Stimulated activated CD4-positive, alpha-beta T cell treated with anti-CD3 and anti-CD28 coated beads, Interleukin-4, amount 100 ng/mL, for 4 hours (primary cell): ENCODE data around the gene TSPAN11.

Experiments used
- DNase-seq, 2 experiments: peaks; one replicate each; pipeline ENCODE4 v3.0.0-alpha.2; 2020

The TSPAN11 gene

DNA sequence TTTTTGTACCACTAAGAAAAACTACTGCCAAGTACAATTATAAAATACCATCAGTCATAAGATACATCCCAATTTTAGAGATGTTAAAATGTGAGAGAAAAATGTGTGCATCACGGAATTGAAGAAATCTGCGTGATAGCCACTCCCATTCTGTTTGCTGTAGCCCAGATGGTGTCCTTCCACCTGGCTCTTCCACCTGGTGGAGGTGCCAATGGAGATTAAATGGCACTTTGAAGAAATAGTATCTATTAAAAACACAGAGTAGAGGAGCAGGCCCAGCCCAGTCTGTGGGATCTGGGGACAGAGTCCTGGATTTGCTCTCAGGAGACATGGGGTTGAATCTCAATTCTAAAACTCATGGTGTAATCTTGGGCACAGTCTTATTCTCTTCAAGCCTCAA is 35.5 kb downstream of the TSPAN11 start:
- no peak for DNase-seq

DNA sequence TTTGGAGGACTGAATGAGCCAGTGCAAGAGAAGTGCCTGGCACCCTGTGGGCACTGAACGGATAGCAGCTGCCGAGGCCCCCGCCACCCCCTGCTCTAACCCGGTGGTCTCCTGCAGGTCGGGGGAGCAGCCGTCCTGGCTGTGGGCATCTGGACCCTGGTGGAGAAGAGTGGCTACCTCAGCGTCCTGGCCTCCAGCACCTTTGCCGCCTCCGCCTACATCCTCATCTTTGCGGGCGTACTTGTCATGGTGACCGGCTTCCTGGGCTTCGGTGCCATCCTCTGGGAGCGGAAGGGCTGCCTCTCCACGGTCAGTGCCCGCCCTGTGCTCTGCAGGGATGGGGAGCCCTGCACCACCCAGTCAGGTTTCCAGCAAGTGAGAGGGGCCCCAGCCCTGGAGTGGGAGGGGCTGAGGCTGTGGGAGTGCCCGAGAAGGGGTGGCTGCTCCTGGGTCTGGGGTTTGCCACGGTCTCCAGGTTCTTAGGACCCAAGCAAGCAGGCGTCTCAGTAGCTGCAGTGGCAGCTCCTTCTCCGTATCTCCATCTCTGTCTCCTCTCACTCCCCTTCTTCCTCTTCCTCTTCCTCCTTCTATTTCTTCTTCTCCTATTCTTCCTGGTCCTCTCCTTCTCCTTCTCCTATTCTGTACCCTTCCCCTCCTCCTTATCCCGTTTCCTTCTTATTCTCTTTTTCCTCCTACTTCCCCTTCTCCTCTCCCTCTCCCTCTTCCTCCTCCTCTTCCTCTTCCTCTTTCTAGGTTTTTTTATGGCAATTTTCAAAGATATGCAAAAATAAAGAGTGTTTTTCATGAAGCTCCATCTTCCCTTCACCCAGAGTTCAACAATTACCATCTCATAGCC is 37.4 kb downstream of the TSPAN11 start:
- no peak for DNase-seq

DNA sequence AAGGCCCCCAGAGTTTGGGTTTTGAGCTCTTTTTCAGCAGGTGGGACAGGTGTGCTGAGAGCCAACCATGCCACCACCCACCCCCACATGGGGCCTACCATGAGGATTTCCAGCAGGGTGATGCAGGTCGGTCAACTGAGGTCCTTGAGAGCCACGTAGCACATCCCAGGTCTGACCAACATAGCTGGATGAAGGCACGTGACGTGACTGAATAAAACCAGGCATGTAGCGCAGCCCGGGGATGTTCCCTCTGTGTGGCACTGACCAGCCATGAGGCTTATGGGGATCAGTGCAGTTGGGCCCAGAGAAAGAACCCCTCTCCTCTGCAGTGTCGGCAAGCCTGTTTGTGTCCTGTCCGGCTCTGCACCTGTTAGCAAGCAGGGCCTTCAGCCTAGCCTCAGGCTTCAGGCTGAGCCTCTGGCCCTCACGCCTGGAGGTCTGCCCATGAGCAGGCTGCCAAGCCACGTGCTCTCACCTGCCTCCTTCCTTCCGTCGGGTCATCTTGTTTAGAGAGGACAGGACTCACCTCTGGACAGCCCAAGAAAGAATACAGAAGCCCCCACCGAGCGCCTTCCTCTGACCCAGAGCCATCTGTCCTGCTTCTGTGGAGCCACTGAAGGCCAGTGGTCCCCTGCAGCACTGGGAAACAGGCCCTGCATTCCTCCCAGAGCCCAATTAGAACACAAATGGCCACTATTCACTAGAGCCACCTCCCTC is 38.5 kb downstream of the TSPAN11 start:
- no peak for DNase-seq

DNA sequence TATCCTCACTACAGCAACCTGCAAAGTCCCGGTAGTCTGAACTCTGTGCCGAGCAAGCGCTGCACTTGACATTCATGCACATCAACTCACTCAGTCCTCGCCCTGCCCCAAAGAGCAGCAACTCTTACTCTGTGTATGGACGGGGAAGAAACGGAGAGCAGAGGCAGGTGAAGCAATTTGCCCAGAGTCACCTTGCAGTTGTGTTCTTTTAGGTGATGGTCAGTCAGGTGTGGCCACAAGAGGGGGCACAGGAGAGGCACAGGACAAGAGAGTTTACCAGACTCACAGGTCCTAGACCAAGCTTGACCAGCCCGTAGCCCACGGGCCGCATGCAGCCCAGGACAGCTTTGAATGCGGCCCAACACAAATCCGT is 39.1 kb downstream of the TSPAN11 start:
- DNase-seq = no peak

DNA sequence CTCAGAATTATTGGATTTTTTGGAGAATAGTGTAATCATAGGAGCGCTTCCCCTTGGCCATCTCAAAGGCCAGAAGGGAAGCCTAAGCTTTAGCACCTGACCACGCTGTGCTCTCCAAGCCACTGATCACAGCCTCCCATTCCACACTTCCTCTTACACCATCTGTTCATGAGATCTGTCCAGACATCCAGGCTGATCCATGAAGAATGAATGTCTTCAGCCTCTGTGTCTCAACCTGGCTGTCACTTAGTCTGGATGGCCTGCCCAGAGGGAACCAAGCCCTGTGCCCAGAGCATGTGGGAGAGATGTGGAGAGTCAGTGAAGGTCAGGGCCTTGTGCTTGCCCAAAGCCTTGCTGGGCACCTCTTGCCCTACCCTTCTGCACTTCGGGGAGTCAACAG is 40.5 kb downstream of the TSPAN11 start:
- DNase-seq = no peak

DNA sequence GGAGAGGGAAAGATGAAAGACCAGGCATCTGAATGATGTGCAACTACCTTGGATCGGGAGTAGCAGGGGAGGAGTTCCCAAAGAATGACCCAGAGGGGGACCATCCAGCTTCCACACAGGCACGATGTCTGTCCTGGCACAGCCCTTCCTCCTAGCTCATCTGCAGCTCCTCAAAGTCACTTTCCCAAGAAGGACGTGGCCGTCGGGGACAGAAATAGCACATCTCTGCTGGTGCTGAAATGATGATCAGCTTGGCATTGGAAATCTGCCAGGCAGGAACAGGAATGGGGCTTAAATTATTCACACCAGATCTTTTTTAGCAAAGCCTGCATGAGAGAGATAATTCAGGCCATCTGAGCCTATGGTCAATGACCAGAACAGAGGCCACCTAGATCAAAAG is 41.7 kb downstream of the TSPAN11 start:
- DNase-seq = no peak

DNA sequence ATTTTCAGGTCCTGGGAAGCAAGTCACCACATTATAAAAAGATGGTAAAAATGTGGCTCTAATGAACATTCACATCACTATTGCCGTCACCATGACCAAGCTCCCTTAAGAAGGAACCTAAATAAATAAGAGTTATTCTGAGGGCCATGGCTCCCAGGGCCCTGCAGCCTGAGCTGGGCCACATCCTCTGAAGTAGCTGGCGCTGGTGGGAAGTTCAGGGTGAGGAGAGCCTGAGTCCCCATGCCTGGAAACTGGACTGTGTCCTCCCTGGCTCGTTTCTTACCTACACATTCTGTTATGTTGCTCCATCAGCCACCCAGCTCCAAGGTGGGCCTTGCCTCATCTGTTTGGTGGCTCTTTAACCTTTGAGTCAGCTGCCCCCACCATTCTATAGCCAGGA is 42.5 kb downstream of the TSPAN11 start:
- no peak for DNase-seq

DNA sequence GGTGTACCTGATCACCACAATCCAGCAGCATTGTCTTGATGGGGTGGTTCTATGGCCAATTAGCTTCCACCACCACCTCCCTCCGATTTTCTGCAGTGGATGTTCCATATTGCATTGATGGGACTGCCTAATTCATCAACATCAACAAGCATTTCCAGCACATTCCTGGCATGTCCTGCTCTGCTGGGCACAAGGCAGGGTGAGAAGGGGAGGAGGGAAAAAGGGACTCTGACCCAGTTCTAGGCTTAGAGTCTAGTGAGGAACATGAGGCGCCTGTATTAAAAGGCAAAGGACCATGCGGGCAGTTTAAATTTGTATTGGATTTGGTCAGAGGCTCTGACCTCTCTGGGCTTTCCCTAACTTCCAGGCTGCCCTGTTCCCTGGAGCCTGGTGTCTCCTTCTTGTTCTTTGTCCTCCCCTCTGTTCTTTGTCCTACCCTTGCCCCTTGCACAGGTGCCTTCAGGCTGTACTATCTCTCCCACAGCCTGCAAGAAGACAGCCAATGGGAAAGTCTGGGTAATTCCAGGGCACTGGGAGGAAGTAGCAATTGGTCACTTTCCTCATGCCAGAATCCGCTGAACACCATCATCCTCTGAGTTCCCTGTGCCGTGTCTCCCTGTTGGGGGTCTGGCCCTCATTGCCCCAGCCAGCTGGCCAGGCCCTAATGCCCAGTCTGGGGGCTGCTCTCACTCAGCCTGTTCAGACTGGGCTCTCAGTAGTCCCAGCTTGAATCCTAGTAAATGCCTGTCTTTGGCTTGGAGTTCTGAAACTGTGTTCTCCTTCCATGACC is 43.3 kb downstream of the TSPAN11 start:
- DNase-seq = no peak

DNA sequence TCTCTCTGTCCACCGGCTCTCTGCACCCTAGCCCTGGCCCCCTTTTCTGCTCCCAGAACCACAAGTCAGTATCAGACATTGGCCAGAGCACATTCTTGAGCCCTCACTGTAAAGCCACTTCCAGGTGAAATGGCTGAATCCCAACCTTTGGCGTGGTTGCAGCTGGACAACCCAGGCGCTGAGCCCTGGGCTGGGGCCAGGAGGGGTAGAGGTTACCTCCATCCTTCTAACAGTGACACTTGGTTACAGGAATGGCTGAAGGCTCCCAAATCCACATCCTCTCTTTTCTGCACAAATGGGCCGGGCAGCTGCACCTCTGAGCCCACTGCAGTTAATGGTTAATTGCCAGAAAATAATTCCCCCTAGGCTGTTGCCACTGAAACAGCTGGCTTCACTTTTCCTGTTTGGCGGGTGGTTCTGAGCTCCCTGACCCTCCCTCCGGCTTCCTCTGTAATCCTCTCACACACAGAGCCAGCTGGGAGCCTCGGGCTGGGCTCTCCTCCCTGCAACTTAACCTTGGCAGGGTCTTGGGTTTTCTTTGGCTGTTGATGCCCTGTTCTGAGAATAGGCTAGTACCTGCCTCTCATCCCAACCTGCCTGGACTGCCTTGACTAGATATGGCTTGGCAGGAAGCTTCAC is 44.1 kb downstream of the TSPAN11 start:
- no peak for DNase-seq

DNA sequence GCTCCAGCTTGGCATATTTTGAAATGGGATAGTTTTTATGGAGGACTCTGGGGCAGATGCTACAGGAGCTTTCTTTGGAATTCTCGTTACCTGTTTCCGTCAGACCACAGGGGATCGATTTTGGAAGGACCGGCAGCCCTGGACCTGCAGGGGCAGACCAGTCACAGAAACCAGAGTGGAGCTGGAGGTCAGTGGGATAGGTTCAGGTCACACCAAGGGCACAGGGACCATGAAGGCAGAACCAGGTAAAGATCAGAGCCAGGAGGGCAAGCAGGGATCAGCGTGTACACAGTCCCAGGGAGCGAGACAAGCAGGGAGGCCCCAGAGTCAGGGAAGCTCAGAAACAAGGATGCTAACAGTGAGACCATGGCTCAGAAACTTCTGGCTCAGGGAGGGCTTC is 45.5 kb downstream of the TSPAN11 start:
- DNase-seq = no peak

DNA sequence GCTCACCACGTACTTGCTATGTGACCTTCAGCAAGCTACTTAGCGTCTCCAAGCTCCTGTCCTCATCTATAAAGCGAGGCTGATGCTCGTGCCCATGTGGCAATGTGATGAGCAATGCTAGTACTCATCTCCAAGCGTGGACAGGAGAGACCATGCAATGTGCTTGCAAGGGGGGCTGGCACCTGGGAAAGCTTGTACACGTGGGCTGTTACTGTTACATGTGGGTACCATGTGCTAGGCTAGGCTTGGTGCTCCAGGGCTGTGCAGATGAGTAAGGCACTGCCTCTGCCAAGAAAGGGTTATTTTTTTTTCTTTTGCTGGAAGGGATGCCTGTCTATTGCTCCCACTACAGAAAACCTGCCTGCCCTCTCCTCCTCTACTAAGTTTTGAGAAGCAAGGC is 46.6 kb downstream of the TSPAN11 start:
- no peak for DNase-seq

DNA sequence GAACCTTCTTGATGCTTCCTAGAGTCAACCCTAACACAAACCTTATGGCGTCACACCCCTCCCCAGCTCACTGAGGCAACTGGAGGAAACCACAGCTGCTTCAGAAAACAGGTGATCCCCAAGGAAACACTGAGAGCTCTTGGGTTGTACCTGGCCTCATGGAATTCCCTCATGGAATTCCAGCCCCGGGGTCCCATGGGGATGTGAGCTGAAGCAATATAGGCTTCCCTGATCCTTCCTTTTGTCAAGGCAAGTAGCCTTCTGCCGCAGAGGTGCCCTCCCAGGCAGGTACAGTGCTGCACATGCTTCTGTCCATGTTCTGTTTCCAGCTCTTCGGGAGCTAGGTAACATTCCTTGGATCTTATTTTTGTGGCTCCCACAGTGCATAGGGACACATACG is 47.3 kb downstream of the TSPAN11 start:
- DNase-seq = no peak

DNA sequence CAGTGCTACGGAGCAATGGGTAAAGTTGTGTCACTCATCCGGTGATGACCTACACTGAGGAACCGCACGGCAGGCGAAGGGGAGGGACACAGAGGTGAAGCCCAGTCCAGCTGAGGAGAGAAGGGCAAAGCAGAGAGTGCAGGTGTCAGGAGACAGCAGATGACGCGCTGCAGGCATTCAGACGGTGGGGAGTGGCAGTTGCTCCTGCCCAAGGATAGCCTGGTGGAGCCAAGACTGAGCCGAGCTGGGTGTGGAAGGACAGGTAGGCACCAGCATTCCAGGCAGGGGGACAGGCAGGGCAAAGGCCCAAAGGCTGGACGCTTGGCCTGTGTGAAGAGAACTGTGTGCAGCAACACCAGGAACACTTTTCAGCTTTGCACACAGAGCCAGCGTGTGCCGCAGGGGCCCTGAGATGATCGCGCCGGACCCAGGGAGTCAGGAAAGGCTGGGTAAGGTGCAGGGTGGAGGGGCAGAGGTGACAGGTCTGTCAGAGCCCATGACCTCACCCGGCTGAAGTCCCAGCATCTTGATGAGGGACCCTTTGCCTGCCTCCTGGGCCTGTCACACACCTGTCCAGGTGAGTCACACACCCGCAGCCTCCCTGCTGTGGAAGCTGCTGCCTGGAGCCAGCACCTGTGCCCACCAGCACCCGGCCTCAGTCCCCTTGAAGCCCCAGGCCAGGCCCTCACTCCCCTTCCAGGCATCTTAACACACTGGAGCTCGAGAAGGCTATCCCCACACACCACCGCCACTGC is 48.4 kb downstream of the TSPAN11 start:
- DNase-seq = no peak

DNA sequence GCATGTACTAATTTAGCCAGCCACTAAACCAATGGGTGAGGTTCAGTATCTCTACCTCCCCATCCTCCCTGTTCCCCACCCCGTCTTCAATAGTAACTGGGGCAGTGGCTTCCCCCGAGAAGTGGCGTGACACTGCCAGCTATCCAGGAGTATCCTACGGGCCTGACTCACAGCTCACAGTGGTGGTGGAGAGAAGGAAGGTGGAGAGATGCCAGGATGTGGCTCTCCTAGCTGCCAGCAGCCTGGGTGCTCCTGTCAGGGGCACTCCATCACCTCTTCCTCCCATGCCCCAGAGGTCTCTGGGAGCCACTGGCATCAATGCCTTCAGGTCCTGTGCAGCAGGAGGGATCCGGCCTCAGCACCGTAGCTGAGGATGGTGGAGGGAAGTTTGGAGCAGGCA is 49.0 kb downstream of the TSPAN11 start:
- DNase-seq = no peak

DNA sequence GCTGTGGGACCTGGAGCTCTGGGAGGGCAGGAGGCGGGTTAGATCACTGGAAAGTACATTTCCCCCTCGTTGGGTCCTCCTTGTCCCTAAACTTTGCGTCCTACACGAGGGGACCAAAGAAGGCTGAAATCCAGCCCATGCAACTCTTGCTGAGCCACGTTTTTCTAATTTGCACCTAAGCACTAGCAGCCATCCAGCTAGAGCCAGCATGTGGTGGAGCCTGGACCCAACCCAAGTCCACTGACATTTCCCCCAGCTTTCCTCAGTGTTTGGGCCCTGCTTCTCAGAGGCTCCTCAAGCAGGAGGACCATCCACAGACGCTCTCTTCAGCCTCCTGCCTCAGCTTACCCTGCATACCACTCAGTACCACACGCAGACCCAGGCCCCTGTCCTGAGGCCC is 49.7 kb downstream of the TSPAN11 start:
- DNase-seq = no peak

DNA sequence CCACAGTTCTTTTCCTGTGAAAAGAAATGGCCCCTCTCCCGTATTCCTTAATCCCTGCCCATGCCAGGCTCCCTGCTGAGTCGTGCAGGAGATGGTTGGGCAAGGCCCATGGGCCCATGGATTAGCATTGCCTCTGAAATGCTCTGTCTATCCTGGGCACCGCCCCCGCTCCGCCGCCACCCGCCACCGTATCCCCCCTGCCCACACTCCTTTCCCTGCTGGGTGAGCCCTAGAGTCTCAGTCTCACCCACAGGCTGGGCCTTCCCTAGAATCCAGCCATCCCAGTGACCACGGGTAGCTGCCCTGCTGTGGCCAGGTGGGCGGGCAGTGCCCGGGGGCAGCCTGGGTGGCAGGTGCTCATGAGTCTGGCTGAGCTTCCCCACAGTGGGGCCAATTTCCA is 50.6 kb downstream of the TSPAN11 start:
- DNase-seq = no peak

DNA sequence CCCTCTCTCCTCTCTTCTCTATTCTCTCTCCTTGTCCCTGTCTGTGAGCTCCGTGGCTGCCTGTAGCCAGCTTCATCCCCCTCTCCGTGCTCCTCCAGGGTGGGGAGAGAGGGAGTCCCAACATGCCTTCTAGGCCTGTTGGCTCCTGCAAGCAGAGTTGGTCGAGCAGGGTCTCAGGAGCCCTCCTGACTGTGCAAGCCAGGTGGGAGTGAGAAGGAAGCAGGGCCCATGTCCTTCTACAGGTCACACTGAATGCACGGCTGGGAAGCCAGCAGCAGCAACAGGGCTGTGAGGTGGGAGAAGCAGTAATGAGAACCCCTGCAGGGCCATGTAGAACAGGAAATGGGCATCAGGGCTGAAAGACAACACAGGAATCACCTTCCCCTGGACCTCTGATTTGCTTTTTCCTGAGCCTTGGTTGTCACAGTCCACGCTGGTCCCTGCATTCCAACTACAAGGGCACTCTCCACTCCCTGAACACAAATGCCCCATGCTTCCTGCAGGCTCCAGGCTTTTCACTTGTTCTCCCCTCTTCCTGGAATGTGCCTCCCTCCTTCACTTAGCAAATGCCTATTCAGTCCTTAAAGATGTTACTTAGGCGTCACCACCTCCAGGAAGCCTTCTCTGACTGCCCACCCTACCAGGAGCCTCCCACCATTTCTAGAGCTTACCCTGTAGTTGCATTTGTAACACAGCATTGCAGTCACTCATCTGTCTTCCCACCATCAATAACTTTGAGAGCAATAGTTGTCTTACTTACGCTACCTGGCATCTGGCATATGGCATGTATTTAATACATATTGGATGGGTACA is 51.2 kb downstream of the TSPAN11 start:
- no peak for DNase-seq

DNA sequence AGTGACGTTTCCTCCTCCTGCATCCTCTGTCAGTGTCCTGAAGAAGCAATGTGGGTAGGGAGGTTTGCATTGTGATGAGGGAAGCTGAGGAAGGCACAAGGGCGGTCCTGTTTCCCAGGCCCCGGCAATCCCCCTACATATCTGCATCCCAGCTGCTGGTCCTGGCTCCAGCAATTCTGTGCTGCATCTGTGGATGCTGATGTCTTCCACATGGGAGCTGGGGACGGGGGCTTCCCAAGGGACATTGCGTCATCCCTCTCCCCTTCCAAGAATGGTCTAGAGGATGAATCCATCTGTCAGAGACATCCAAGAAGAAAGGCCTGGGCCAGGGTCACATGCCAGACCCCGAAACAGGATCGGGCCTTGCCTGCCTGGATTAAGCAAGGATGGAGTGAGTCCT is 52.1 kb downstream of the TSPAN11 start:
- DNase-seq = no peak

DNA sequence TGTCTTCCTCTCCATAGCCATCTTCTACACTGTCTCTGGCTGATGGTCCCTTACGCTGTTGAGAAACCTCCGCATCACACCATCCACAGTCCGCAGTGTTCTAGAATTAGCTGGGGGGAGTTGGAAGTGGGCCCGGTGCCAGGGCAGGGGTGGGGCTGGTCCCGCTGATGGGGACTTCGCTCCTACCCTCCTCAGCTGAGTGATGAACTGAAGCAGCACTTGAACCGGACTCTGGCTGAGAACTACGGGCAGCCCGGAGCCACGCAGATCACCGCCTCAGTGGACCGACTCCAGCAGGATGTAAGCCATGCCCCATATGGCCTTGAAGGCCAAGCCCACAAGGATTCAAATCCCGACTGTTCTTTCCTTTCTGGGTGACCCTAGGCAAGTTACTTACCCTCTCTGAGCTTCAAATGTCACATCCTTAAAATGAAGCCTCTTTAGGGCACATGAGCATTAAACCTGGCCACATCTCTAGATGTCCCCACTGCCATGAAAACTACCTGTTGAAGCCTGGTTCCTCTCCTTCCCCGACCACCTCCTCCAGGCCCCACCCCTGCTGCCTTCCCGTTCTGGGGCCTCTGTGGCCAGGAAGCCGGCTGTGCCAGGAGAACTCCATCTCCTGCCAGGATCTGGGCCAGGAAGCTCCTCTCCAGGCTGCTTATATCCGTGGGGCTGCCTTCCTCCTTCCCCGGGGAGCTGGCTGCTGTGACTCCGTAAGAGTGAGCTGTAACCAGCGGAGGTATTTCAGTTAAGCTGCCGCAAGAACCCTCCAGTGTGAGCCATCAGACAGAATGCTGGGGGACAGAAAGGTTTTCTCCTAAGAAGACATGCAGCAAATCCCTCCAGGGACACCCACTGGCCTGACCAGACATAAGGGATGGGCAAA is 53.1 kb downstream of the TSPAN11 start:
- no peak for DNase-seq

DNA sequence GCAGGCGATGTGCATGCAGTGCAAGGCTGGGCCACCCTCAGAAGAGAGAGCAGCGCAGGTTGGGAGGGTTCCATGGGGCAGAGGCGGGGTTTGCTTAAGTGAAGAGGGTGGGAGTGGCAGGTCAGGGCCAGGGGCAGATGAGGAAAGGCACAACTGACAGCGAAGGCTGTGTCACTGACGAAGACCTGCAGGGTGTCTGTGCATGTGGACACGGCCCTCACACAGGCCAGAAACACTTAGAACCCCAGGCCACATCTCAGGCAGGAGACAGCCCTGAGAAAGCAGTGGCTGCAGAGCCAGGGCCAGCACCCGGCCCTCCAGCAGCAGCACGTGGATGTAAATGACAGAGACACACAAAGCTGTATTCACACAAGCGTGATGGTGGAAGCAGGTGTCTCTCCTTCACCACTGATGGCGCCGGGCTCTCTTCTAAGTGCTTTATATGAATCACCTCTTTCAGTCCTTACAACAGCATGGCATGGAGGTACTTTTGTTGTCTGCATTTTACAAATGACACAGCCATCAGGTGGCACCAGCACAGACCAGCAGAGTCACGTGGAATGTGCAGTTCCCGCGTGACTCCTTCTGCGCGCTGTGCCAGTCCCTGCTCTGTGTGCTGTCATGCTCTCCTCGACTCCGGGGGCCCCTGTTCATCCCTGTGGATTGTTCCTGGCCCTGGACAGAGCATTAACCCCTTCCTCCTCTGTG is 54.6 kb downstream of the TSPAN11 start:
- DNase-seq = no peak
